H9 (cell line): ENCODE data around the gene BCLAF1. TPM values are rescaled to one million over a fixed set of nuclear protein-coding genes. Genes with fewer than 3 reads are reported as not detected.

ENCODE experiments used
- DNase-seq: peaks from one replicate; pipeline ENCODE4 v3.0.0-alpha.2; 2017
- H2AFZ ChIP-seq: one replicate; pipeline ENCODE4 v1.6.1; 2013; ENCODE audit warnings: mild to moderate bottlenecking, low read length, control low read depth, moderate library complexity
- H2AK5ac ChIP-seq: 2 replicates; pipeline ENCODE4 v1.6.1; 2013; ENCODE audit warnings: low read length, control low read depth, mixed read lengths; ENCODE audit not compliant: insufficient read length
- H2BK120ac ChIP-seq: one replicate; pipeline ENCODE4 v1.6.1; 2013; ENCODE audit warnings: low read depth, mild to moderate bottlenecking, low read length, control low read depth, inconsistent platforms; ENCODE audit not compliant: poor library complexity, severe bottlenecking
- H2BK12ac ChIP-seq: 2 replicates; pipeline ENCODE4 v1.6.1; 2013; ENCODE audit warnings: low read length, control low read depth, mixed read lengths, low read depth; ENCODE audit not compliant: insufficient read length
- H2BK15ac ChIP-seq: 2 replicates; pipeline ENCODE4 v1.6.1; 2013; ENCODE audit warnings: low read depth, low read length, control low read depth
- H2BK20ac ChIP-seq: one replicate; pipeline ENCODE4 v1.6.1; 2013; ENCODE audit warnings: low read depth, mild to moderate bottlenecking, low read length, control low read depth, inconsistent platforms; ENCODE audit not compliant: poor library complexity, severe bottlenecking
- H2BK5ac ChIP-seq: 2 replicates; pipeline ENCODE4 v1.6.1; 2013; ENCODE audit warnings: low read length, control low read depth, mixed read lengths; ENCODE audit not compliant: insufficient read length
- H3K14ac ChIP-seq: 2 replicates; pipeline ENCODE4 v1.6.1; 2013; ENCODE audit warnings: low read length, control low read depth; ENCODE audit not compliant: insufficient read depth
- H3K18ac ChIP-seq: 2 replicates; pipeline ENCODE4 v1.6.1; 2013; ENCODE audit warnings: low read depth, mild to moderate bottlenecking, mixed read lengths, low read length, control low read depth; ENCODE audit not compliant: insufficient read length
- H3K23ac ChIP-seq: 2 replicates; pipeline ENCODE4 v1.6.1; 2013; ENCODE audit warnings: low read length, control low read depth, mixed read lengths, low read depth; ENCODE audit not compliant: insufficient read length
- H3K23me2 ChIP-seq: 2 replicates; pipeline ENCODE4 v1.6.1; 2013; ENCODE audit warnings: low read depth, mild to moderate bottlenecking, mixed read lengths, low read length, control low read depth; ENCODE audit not compliant: insufficient read length, poor library complexity, severe bottlenecking
- H3K27ac ChIP-seq: 2 replicates; pipeline ENCODE4 v1.5.1; 2013; ENCODE audit warnings: low read length, control low read depth, mixed read lengths, low read depth; ENCODE audit not compliant: insufficient read length
- H3K27me3 ChIP-seq: 2 replicates; pipeline ENCODE4 v1.6.1; 2013; ENCODE audit warnings: low read length, control low read depth, inconsistent platforms; ENCODE audit not compliant: insufficient read depth
- H3K4ac ChIP-seq: 2 replicates; pipeline ENCODE4 v1.6.1; 2013; ENCODE audit warnings: low read depth, mild to moderate bottlenecking, control low read depth, inconsistent platforms, low read length, moderate library complexity
- H3K4me1 ChIP-seq: 2 replicates; pipeline ENCODE4 v1.6.1; 2013; ENCODE audit warnings: low read length, control low read depth, inconsistent platforms; ENCODE audit not compliant: insufficient read depth
- H3K4me2 ChIP-seq: 2 replicates; pipeline ENCODE4 v1.6.1; 2013; ENCODE audit warnings: low read length, control low read depth, mixed read lengths; ENCODE audit not compliant: insufficient read length, insufficient read depth
- H3K56ac ChIP-seq: 2 replicates; pipeline ENCODE4 v1.6.1; 2013; ENCODE audit warnings: low read depth, mild to moderate bottlenecking, mixed read lengths, low read length, control low read depth; ENCODE audit not compliant: insufficient read length
- H3K79me1 ChIP-seq: 2 replicates; pipeline ENCODE4 v1.6.1; 2013; ENCODE audit warnings: low read depth, mild to moderate bottlenecking, moderate library complexity, low read length, control low read depth, inconsistent platforms; ENCODE audit not compliant: insufficient read depth, poor library complexity, severe bottlenecking
- H3K79me2 ChIP-seq: 2 replicates; pipeline ENCODE4 v1.6.1; 2013; ENCODE audit warnings: low read length, control low read depth, inconsistent platforms; ENCODE audit not compliant: insufficient read depth
- H3K9ac ChIP-seq: 2 replicates; pipeline ENCODE4 v1.6.1; 2013; ENCODE audit warnings: low read length, control low read depth, mixed read lengths; ENCODE audit not compliant: insufficient read length; ENCODE audit errors: extremely low read depth
- H3K9me3 ChIP-seq: one replicate; pipeline ENCODE4 v1.6.1; 2013; ENCODE audit warnings: low read depth, low read length, inconsistent platforms; ENCODE audit not compliant: control insufficient read depth
- H3T11ph ChIP-seq: one replicate; pipeline ENCODE4 v1.6.1; 2013; ENCODE audit warnings: mild to moderate bottlenecking, low read length, control low read depth, inconsistent platforms
- H4K20me1 ChIP-seq: one replicate; pipeline ENCODE4 v1.6.1; 2013; ENCODE audit not compliant: control insufficient read depth, insufficient read length, insufficient read depth
- H4K5ac ChIP-seq: 2 replicates; pipeline ENCODE4 v1.6.1; 2013; ENCODE audit warnings: low read depth, mild to moderate bottlenecking, mixed read lengths, low read length, control low read depth; ENCODE audit not compliant: insufficient read length
- H4K8ac ChIP-seq: replicated peaks from 2 replicates; pipeline ENCODE4 v1.6.1; 2013; ENCODE audit warnings: low read length, control low read depth, mixed read lengths, low read depth; ENCODE audit not compliant: insufficient read length
- H4K91ac ChIP-seq: 2 replicates; pipeline ENCODE4 v1.6.1; 2013; ENCODE audit warnings: low read depth, mild to moderate bottlenecking, moderate library complexity, mixed read lengths, low read length, control low read depth; ENCODE audit not compliant: insufficient read length
- H3K27ac Mint-ChIP-seq, 3 experiments: 2 replicates in 2 of 3; 3 replicates in 1 of 3; pipeline ENCODE4 v1.8.0; 2020 to 2021; ENCODE audit warnings: mixed read lengths in 3 of 3, mild to moderate bottlenecking in 1 of 3, moderate library complexity in 1 of 3
- H3K27me3 Mint-ChIP-seq: 2 replicates; pipeline ENCODE4 v1.8.0; 2021; ENCODE audit warnings: low read depth, mild to moderate bottlenecking, moderate library complexity, mixed read lengths
- H3K36me3 Mint-ChIP-seq, 3 experiments: 2 replicates in 2 of 3; 3 replicates in 1 of 3; pipeline ENCODE4 v1.8.0; 2020 to 2021; ENCODE audit warnings: low read depth in 3 of 3, mixed read lengths in 3 of 3; ENCODE audit not compliant: insufficient read depth in 1 of 3
- H3K4me1 Mint-ChIP-seq, 2 experiments: 2 replicates each; pipeline ENCODE4 v1.8.0; 2020; ENCODE audit warnings: mixed read lengths in 2 of 2
- H3K4me3 Mint-ChIP-seq, 2 experiments: 2 replicates in 1 of 2; 3 replicates in 1 of 2; pipeline ENCODE4 v1.8.0; 2020 to 2021; ENCODE audit warnings: mild to moderate bottlenecking in 2 of 2, mixed read lengths in 2 of 2, moderate library complexity in 1 of 2
- H3K9me3 Mint-ChIP-seq, 2 experiments: 2 replicates in 1 of 2; 3 replicates in 1 of 2; pipeline ENCODE4 v1.8.0; 2020; ENCODE audit warnings: mild to moderate bottlenecking in 2 of 2, mixed read lengths in 2 of 2, moderate library complexity in 1 of 2
- WGBS: extraction: QIAGEN DNeasy Blood & Tissue Kit; methylation state at CpG from one replicate; pipeline ENCODE4 v1.1.7; 2013; ENCODE audit warnings: missing lambda C conversion rate, low lambda C conversion rate, mixed read lengths; ENCODE audit not compliant: insufficient read length; ENCODE audit errors: extremely low coverage; 5-methylcytosine and 5-hydroxymethylcytosine counted together
- total RNA-seq: library from RNA; stranded (reverse); gene quantifications from 2 replicates; pipeline ENCODE4 v1.2.1, GENCODE V29; 2021
- TF ChIP-seq, protein P1 (sequence below): fragments of 200-600 bp; sonication (generic); conservative IDR thresholded peaks from 3 replicates; pipeline ENCODE4 v1.8.0; 2021; ENCODE audit warnings: antibody characterized with exemption, mild to moderate bottlenecking

Gene BCLAF1
- total RNA-seq, 1 experiment from 2014 or later = 257 TPM

DNA sequence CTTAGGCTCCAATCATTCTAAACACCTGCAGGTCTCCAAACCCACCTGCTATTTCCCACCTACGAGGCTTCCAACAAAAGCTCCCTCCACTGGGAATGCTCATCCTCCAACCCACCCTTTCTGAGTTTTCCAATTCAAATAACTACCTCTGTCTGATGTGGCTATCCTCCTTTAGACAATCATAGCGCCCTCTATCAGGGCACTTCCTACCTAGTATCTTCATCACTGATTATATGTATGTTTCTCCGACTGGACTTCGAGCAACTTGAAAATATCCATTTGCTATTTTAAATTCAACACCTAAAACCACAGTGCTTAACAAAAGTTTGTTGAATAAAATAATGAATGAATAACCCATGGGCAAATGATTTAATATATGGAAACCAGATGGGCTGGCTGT is 80.9 kb downstream of the BCLAF1 start:
- H3K27me3 Mint-ChIP-seq = no peaks in the 10 kb centered on the region
- TF ChIP-seq, protein P1, sequence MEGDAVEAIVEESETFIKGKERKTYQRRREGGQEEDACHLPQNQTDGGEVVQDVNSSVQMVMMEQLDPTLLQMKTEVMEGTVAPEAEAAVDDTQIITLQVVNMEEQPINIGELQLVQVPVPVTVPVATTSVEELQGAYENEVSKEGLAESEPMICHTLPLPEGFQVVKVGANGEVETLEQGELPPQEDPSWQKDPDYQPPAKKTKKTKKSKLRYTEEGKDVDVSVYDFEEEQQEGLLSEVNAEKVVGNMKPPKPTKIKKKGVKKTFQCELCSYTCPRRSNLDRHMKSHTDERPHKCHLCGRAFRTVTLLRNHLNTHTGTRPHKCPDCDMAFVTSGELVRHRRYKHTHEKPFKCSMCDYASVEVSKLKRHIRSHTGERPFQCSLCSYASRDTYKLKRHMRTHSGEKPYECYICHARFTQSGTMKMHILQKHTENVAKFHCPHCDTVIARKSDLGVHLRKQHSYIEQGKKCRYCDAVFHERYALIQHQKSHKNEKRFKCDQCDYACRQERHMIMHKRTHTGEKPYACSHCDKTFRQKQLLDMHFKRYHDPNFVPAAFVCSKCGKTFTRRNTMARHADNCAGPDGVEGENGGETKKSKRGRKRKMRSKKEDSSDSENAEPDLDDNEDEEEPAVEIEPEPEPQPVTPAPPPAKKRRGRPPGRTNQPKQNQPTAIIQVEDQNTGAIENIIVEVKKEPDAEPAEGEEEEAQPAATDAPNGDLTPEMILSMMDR = peak; percentile 59
- no peak overlapping the region for H2BK12ac ChIP-seq

More for the DNA sequence above, 80.9 kb downstream of the BCLAF1 start:
- Histone ChIP-seq H3K23ac (no peak overlapping the region), H4K8ac (no peak overlapping the region), H3K9ac (no peak overlapping the region), H2BK15ac (no peak overlapping the region), H2AK5ac (no peak overlapping the region), H3K27ac (no peak overlapping the region), H3K4ac (no peak overlapping the region), H2BK5ac (no peak overlapping the region), H2BK120ac (no peak overlapping the region), H3K9me3 (no peaks in the 10 kb centered on the region), H3K79me1 (no peaks in the 10 kb centered on the region), H3K56ac (no peak overlapping the region), H3K14ac (no peak overlapping the region), H3K23me2 (no peaks in the 10 kb centered on the region), H3K4me2 (no peak overlapping the region), H3K79me2 (no peaks in the 10 kb centered on the region), H4K20me1 (no peaks in the 10 kb centered on the region), H2AFZ (no peak overlapping the region), H3T11ph (no peak overlapping the region), H3K27me3 (no peaks in the 10 kb centered on the region), H2BK20ac (no peak overlapping the region), H4K5ac (no peak overlapping the region), H3K18ac (no peak overlapping the region), H4K91ac (no peak overlapping the region), H3K4me1 (no peaks in the 10 kb centered on the region)
- no peak for DNase-seq
- no CpG with 5 or more reads among the region's 4 CpGs for WGBS
- H3K36me3 Mint-ChIP-seq = no peaks in the 10 kb centered on the region
- H3K27ac Mint-ChIP-seq = no peak overlapping the region
- H3K4me1 Mint-ChIP-seq = peaks cover 0 to 3% of the 10 kb centered on the region in 2 experiments; a peak in 2 of 4 replicates
- no peak overlapping the region for H3K4me3 Mint-ChIP-seq
- no peaks in the 10 kb centered on the region for H3K9me3 Mint-ChIP-seq

Other genes with a start within 250 kb of the BCLAF1 start
- 10.0 and 11.8 TPM in 2 replicates for gene MTFR2, start 39.5 kb downstream of the BCLAF1 start, total RNA-seq